SK-N-MC (cell line): ENCODE results near the gene KCNAB1.
"Not testable (repeated sequence)": the region's sequence is repeated elsewhere in the genome, so short reads cannot be mapped to it uniquely, and the experiment has no call there.

Experiments used
- DNase-seq: peaks from one replicate; pipeline ENCODE4 v3.0.0-alpha.2; 2011; ENCODE audit warnings: low read depth, low spot score
- H3K27ac ChIP-seq: fragments of 200-600 bp; sonication (generic); 2 replicates; pipeline ENCODE4 v1.5.1; 2016; ENCODE audit warnings: mixed run types
- H3K36me3 ChIP-seq: fragments of 200-600 bp; sonication (generic); 2 replicates; pipeline ENCODE4 v1.6.1; 2017; ENCODE audit warnings: antibody characterized with exemption, low read length, mixed read lengths; ENCODE audit not compliant: insufficient read depth
- H3K4me3 ChIP-seq: fragments of 200-600 bp; sonication (generic); 2 replicates; pipeline ENCODE4 v1.5.1; 2016
- H3K9ac ChIP-seq: fragments of 200-600 bp; sonication (generic); 2 replicates; pipeline ENCODE4 v1.8.0; 2017; ENCODE audit warnings: mixed run types, mixed read lengths; ENCODE audit not compliant: insufficient read length
- H3K9me3 ChIP-seq: fragments of 200-600 bp; sonication (generic); 2 replicates; pipeline ENCODE4 v1.6.1; 2017; ENCODE audit warnings: low read depth, mild to moderate bottlenecking, antibody characterized with exemption, low read length, moderate library complexity, mixed read lengths
- EZH2 ChIP-seq: fragments of 200-600 bp; sonication (generic); IDR thresholded peaks from one replicate; pipeline ENCODE4 v1.6.1; 2017; ENCODE audit warnings: antibody characterized with exemption
- FOXP2 ChIP-seq: optimal IDR thresholded peaks from 2 replicates; pipeline ENCODE3; 2011; ENCODE audit warnings: mild to moderate bottlenecking, moderate library complexity; ENCODE audit not compliant: insufficient read depth; ENCODE audit errors: extremely low read length, control extremely low read depth
- POLR2AphosphoS5 ChIP-seq: IDR thresholded peaks from 2 replicates; pipeline ENCODE4 v1.6.1; 2012; ENCODE audit warnings: mild to moderate bottlenecking, low read depth, low read length, borderline replicate concordance

Gene KCNAB1

GRCh38 chr3:156181509-156181908 lies 61.1 kb downstream of the KCNAB1 start:
- H3K4me3 ChIP-seq, result no peak overlapping the region
- TF ChIP-seq POLR2AphosphoS5 (no peak), EZH2 (no peak), FOXP2 (no peak)
- H3K9me3 ChIP-seq, result no peaks in the 10 kb centered on the region
- no peak overlapping the region for H3K27ac ChIP-seq
- no peak overlapping the region for H3K9ac ChIP-seq
- no peaks in the 10 kb centered on the region for H3K36me3 ChIP-seq
- no peak for DNase-seq

GRCh38 chr3:156183396-156183795 lies 63.0 kb downstream of the KCNAB1 start:
- Histone ChIP-seq H3K27ac (no peak overlapping the region), H3K4me3 (no peak overlapping the region), H3K9me3 (no peaks in the 10 kb centered on the region), H3K9ac (no peak overlapping the region), H3K36me3 (no peaks in the 10 kb centered on the region)
- TF ChIP-seq EZH2, result no peak
- TF ChIP-seq POLR2AphosphoS5, result no peak
- TF ChIP-seq FOXP2, result no peak
- no peak for DNase-seq

- H3K36me3 ChIP-seq, result no peaks in the 10 kb centered on the region
- DNase-seq, result no peak
- no peak overlapping the region for H3K27ac ChIP-seq
- TF ChIP-seq POLR2AphosphoS5 (no peak), FOXP2 (no peak), EZH2 (no peak)
- H3K9me3 ChIP-seq, result no peaks in the 10 kb centered on the region
- H3K4me3 ChIP-seq, result no peak overlapping the region
- H3K9ac ChIP-seq, result no peak overlapping the region
Measured at GRCh38 chr3:156184156-156184555, 63.8 kb downstream of the KCNAB1 start.

- no peak for DNase-seq
- Histone ChIP-seq H3K4me3 (no peak overlapping the region), H3K27ac (no peak overlapping the region), H3K36me3 (no peaks in the 10 kb centered on the region), H3K9ac (no peak overlapping the region), H3K9me3 (no peaks in the 10 kb centered on the region)
- TF ChIP-seq POLR2AphosphoS5 (no peak), EZH2 (no peak), FOXP2 (no peak)
Measured at GRCh38 chr3:156187146-156187769, 66.9 kb downstream of the KCNAB1 start.

- H3K4me3 ChIP-seq, result no peak overlapping the region
- no peaks in the 10 kb centered on the region for H3K9me3 ChIP-seq
- no peak overlapping the region for H3K9ac ChIP-seq
- H3K27ac ChIP-seq, result no peak overlapping the region
- DNase-seq, result no peak
- no peaks in the 10 kb centered on the region for H3K36me3 ChIP-seq
- TF ChIP-seq FOXP2 (no peak), EZH2 (no peak), POLR2AphosphoS5 (no peak)
Measured at GRCh38 chr3:156188757-156189156, 68.4 kb downstream of the KCNAB1 start.

GRCh38 chr3:156189927-156190326 lies 69.5 kb downstream of the KCNAB1 start:
- no peaks in the 10 kb centered on the region for H3K36me3 ChIP-seq
- H3K9ac ChIP-seq, result no peak overlapping the region
- no peak for TF ChIP-seq POLR2AphosphoS5
- TF ChIP-seq EZH2, result no peak
- TF ChIP-seq FOXP2, result no peak
- H3K27ac ChIP-seq, result no peak overlapping the region
- no peak overlapping the region for H3K4me3 ChIP-seq
- H3K9me3 ChIP-seq, result no peaks in the 10 kb centered on the region
- no peak for DNase-seq

GRCh38 chr3:156194945-156195344 lies 74.6 kb downstream of the KCNAB1 start:
- not testable (repeated sequence) for H3K27ac ChIP-seq, H3K9ac ChIP-seq, DNase-seq, H3K4me3 ChIP-seq, H3K9me3 ChIP-seq, H3K36me3 ChIP-seq

GRCh38 chr3:156197152-156197551 lies 76.8 kb downstream of the KCNAB1 start:
- DNase-seq, H3K9me3 ChIP-seq, H3K27ac ChIP-seq: not testable (repeated sequence)

More at GRCh38 chr3:156197152-156197551, 76.8 kb downstream of the KCNAB1 start:
- H3K4me3 ChIP-seq, H3K9ac ChIP-seq, H3K36me3 ChIP-seq: not testable (repeated sequence)
